Aorta (tissue), 5 donors: ENCODE data around the gene TMEM147. TPM values are rescaled to one million over a fixed set of nuclear protein-coding genes. Genes with fewer than 3 reads are reported as not detected.

Experiments
- ATAC-seq: fragments of 200-7000 bp; cut with Tn5 transposase; one replicate; pipeline ENCODE4 v1.9.1; 2022; ENCODE audit warnings: moderate library complexity; ENCODE audit not compliant: low FRiP score
- DNase-seq, 2 donors: peaks; one replicate each; pipeline ENCODE4 v3.0.0-alpha.2; 2020
- H3K27ac ChIP-seq, 2 donors: one replicate each; pipeline ENCODE4 v1.5.1; 2013; ENCODE audit warnings: low read length in 2 of 2, mild to moderate bottlenecking in 2 of 2, moderate library complexity in 2 of 2, control low read depth in 1 of 2, inconsistent platforms in 1 of 2, low read depth in 1 of 2
- H3K27me3 ChIP-seq, 2 donors: one replicate each; pipeline ENCODE4 v1.6.1; 2013; ENCODE audit warnings: control low read depth in 1 of 2, low read length in 1 of 2, mild to moderate bottlenecking in 1 of 2, moderate library complexity in 1 of 2; ENCODE audit not compliant: insufficient read depth in 2 of 2, control insufficient read depth in 1 of 2
- H3K36me3 ChIP-seq, 2 donors: one replicate each; pipeline ENCODE4 v1.6.1; 2013; ENCODE audit warnings: control low read depth in 1 of 2, low read length in 1 of 2, mild to moderate bottlenecking in 1 of 2; ENCODE audit not compliant: insufficient read depth in 2 of 2, control insufficient read depth in 1 of 2
- H3K4me1 ChIP-seq, 2 donors: one replicate each; pipeline ENCODE4 v1.6.1; 2013; ENCODE audit warnings: low read length in 2 of 2, control low read depth in 1 of 2, mild to moderate bottlenecking in 1 of 2, moderate library complexity in 1 of 2; ENCODE audit not compliant: insufficient read depth in 2 of 2, control insufficient read depth in 1 of 2
- H3K4me3 ChIP-seq, 2 donors: one replicate each; pipeline ENCODE4 v1.5.1; 2013; ENCODE audit warnings: low read length in 2 of 2, control low read depth in 1 of 2, mild to moderate bottlenecking in 1 of 2
- H3K9me3 ChIP-seq: one replicate; pipeline ENCODE4 v1.6.1; 2013; ENCODE audit warnings: mild to moderate bottlenecking, low read length; ENCODE audit not compliant: control insufficient read depth
- WGBS, 2 donors: extraction: QIAGEN DNeasy Blood & Tissue Kit; methylation state at CpG; one replicate each; pipeline ENCODE4 v1.1.7; 2013; 5-methylcytosine and 5-hydroxymethylcytosine counted together
- intact Hi-C, 2 donors: fragments of 100-400 bp; cut with DNase I; formaldehyde crosslinking; loops; one replicate each; pipeline versions ENCODE4 v1.14.2 to v1.15.0; 2022
- long read RNA-seq, 2 donors: library from polyadenylated mRNA; unstranded; transcript quantifications; one replicate each; pipeline ENCODE4 v2.0.0, GENCODE V29; 2020 to 2021
- polyA plus RNA-seq, 2 donors: library from polyadenylated mRNA; stranded (reverse); fragments of 200-250 nt; gene quantifications; one replicate each; pipeline ENCODE4 v1.2.3, GENCODE V29; 2013
- total RNA-seq, 2 donors: library from RNA; stranded (reverse); fragmentation: NEBNext Ultra II Directional; extraction: Animal tissue kit (Norgen Biotek cat#: 25700); gene quantifications; one replicate each; pipeline ENCODE4 v1.2.1, GENCODE V29; 2021
- donor health status: healthy with polysubstance abuse.
- donor health status: Bipolar disorder and iron deficiency.
- donor health status: DM: no; HTN: no; CAD: no.
- donor health status: DM: no; HTN: no; CAD: no.
- donor health status: DM: yes; HTN: yes; CAD: no.

TMEM147 gene
- total RNA-seq (10 to 100 TPM; 48.0 to 52.2 TPM), polyA plus RNA-seq (100 to 1,000 TPM in 1 of 2 donors, 10 to 100 TPM in 1; 86.0 to 123 TPM)
- long read RNA-seq, donor 1, transcript TMEM147-201 (7 exons, 899 nt) = major isoform, 48 of 60 reads
- long read RNA-seq, donor 1, transcript TMEM147-202 (6 exons, 935 nt) = minor isoform, 5 of 60 reads
- long read RNA-seq, donor 1, partial matches to known transcripts = 1 of 60 reads
- long read RNA-seq, donor 1, other reads (novel, unspliced or antisense) = 6 of 60 reads
- long read RNA-seq, donor 2, transcript TMEM147-201 (7 exons, 899 nt) = major isoform, 13 of 16 reads
- long read RNA-seq, donor 2, partial matches to known transcripts = 0 of 16 reads
- long read RNA-seq, donor 2, other reads (novel, unspliced or antisense) = 2 of 16 reads

- intact Hi-C loops = loop anchor here (5.0 kb wide), 3 partner anchors 67 to 172 kb away; partner anchors contain the start of genes HAUS5 (in 2 of the 2) and KMT2B (in 1 of the 2)
Measured at GRCh38 chr19:35545001-35545854, at the start of gene TMEM147. Gene TMEM147, plus strand, starts transcription at chr19:35545626. Its CDS starts 114 bp downstream, at chr19:35545740.

GRCh38 chr19:35497406-35497805 lies 48.0 kb upstream of the TMEM147 start:
- no peak overlapping the region for H3K4me3 ChIP-seq
- no peak for ATAC-seq
- WGBS, 2 donors = 68 to 72% methylated on average over 14 of the region's 14 CpGs
- no peak for DNase-seq
- H3K27me3 ChIP-seq = no peaks in the 10 kb centered on the region
- no peaks in the 10 kb centered on the region for H3K36me3 ChIP-seq
- H3K27ac ChIP-seq = no peak overlapping the region
- intact Hi-C loops = loop anchor here (5.0 to 10.0 kb wide), 3 partner anchors 220 to 433 kb away; no protein-coding TSS in a partner anchor
- H3K4me1 ChIP-seq = no peaks in the 10 kb centered on the region
- H3K9me3 ChIP-seq = no peaks in the 10 kb centered on the region

More at GRCh38 chr19:35545001-35545854, at the start of gene TMEM147:
- H3K9me3 ChIP-seq = no peaks in the 10 kb centered on the region
- DNase-seq (peak; percentile 96 to 99), ATAC-seq (peak; percentile 96)
- WGBS, 2 donors = 1% methylated on average over 81 to 85 of the region's 85 CpGs
- H3K4me3 ChIP-seq = peak within 1 kb of the TSS; percentile 62 to 80
- H3K27ac ChIP-seq = no peak within 1 kb of the TSS
- no peaks in the 10 kb centered on the region for H3K27me3 ChIP-seq
- no peaks in the 10 kb centered on the region for H3K4me1 ChIP-seq
- no peaks in the 10 kb centered on the region for H3K36me3 ChIP-seq

- no peaks in the 10 kb centered on the region for H3K27me3 ChIP-seq
- H3K4me3 ChIP-seq = no peak overlapping the region
- H3K9me3 ChIP-seq = no peaks in the 10 kb centered on the region
- 77 to 88% methylated on average over 3 of the region's 3 CpGs for WGBS, 2 donors
- no peak for ATAC-seq
- intact Hi-C loops = loop anchor here (5.0 to 10.0 kb wide), 3 partner anchors 221 to 433 kb away; no protein-coding TSS in a partner anchor
- no peak overlapping the region for H3K27ac ChIP-seq
- H3K36me3 ChIP-seq = no peaks in the 10 kb centered on the region
- DNase-seq = no peak
- H3K4me1 ChIP-seq = no peaks in the 10 kb centered on the region
Measured at GRCh38 chr19:35498220-35498619, 47.2 kb upstream of the TMEM147 start.

- 78 to 83% methylated on average over 9 of the region's 9 CpGs for WGBS, 2 donors
Measured at GRCh38 chr19:35498984-35499527, 46.4 kb upstream of the TMEM147 start.

DNA sequence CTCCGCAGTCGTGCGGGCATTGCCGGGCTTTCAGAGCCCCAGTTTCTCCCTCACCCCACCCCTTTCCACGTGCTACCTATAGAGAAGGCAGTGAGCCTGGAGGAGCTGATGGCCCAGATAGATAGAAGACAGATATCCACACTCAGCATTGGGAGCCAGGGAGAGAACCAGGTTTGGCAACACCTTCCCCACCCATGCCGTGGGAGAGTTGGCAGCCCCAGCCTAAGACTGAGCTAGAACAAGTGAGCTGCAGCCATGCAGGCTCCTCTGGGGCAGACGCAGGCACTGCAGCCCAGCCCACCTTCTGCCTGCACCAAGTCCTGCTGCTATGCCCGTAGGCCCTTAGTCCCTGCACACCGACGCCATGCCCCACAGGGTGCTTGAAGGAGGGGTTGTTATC lies 44.8 kb upstream of the TMEM147 start:
- H3K4me3 ChIP-seq = no peak overlapping the region
- H3K4me1 ChIP-seq = no peaks in the 10 kb centered on the region
- no peak for DNase-seq
- no peaks in the 10 kb centered on the region for H3K27me3 ChIP-seq
- ATAC-seq = no peak
- no peak overlapping the region for H3K27ac ChIP-seq
- 87 to 90% methylated on average over 10 of the region's 10 CpGs for WGBS, 2 donors
- intact Hi-C loops = no loop called here
- no peaks in the 10 kb centered on the region for H3K9me3 ChIP-seq
- no peaks in the 10 kb centered on the region for H3K36me3 ChIP-seq

More at GRCh38 chr19:35498984-35499527, 46.4 kb upstream of the TMEM147 start:
- Histone ChIP-seq H3K4me1 (no peaks in the 10 kb centered on the region), H3K27ac (no peak overlapping the region), H3K36me3 (no peaks in the 10 kb centered on the region), H3K27me3 (no peaks in the 10 kb centered on the region), H3K9me3 (no peaks in the 10 kb centered on the region), H3K4me3 (no peak overlapping the region)
- ATAC-seq = no peak
- DNase-seq = no peak
- intact Hi-C loops = loop anchor here (5.0 to 10.0 kb wide), 3 partner anchors 222 to 434 kb away; no protein-coding TSS in a partner anchor

GRCh38 chr19:35501684-35502083 lies 43.7 kb upstream of the TMEM147 start:
- intact Hi-C loops = no loop called here
- Histone ChIP-seq H3K4me3 (no peak overlapping the region), H3K36me3 (no peaks in the 10 kb centered on the region), H3K27me3 (no peaks in the 10 kb centered on the region), H3K9me3 (no peaks in the 10 kb centered on the region), H3K4me1 (no peaks in the 10 kb centered on the region), H3K27ac (no peak overlapping the region)
- 81 to 85% methylated on average over 15 of the region's 15 CpGs for WGBS, 2 donors
- DNase-seq = peak in 1 of 2 donors; percentile 64
- ATAC-seq = no peak

- H3K9me3 ChIP-seq = no peaks in the 10 kb centered on the region
- no peaks in the 10 kb centered on the region for H3K4me1 ChIP-seq
- no peaks in the 10 kb centered on the region for H3K27me3 ChIP-seq
- H3K27ac ChIP-seq = no peak overlapping the region
- no peak overlapping the region for H3K4me3 ChIP-seq
- H3K36me3 ChIP-seq = no peaks in the 10 kb centered on the region
- WGBS, 2 donors = 84 to 88% methylated on average over 4 of the region's 4 CpGs
- DNase-seq (peak in 1 of 2 donors; percentile 22), ATAC-seq (no peak)
- intact Hi-C loops = no loop called here
Measured at GRCh38 chr19:35502751-35503150, 42.7 kb upstream of the TMEM147 start.

GRCh38 chr19:35506011-35506410 lies 39.4 kb upstream of the TMEM147 start:
- WGBS, 2 donors = 89 to 91% methylated on average over 7 of the region's 7 CpGs
- Histone ChIP-seq H3K4me1 (no peaks in the 10 kb centered on the region), H3K4me3 (no peak overlapping the region), H3K27ac (no peak overlapping the region), H3K36me3 (no peaks in the 10 kb centered on the region), H3K9me3 (no peaks in the 10 kb centered on the region), H3K27me3 (no peaks in the 10 kb centered on the region)
- DNase-seq (no peak), ATAC-seq (no peak)
- intact Hi-C loops = loop anchor here in 1 of 2 donors (5.0 kb wide), 1 partner anchor 106 kb away; the partner anchor contains the start of gene HAUS5
